Measurements from ENCODE around the gene KIAA0930.

The KIAA0930 gene

GRCh38 chr22:45155050-45155840 is 85.4 kb downstream of the KIAA0930 start:
- Histone ChIP-seq H3K9me3 (ENCODE audit: severe bottlenecking) (no peaks in the 10 kb centered on the region), H3K27me3 (ENCODE audit: insufficient read depth, low read depth, severe bottlenecking) (no peaks in the 10 kb centered on the region), H3K27ac (no peak overlapping the region), H3K36me3 (peaks cover 18% of the 10 kb centered on the region), H3K4me3 (ENCODE audit: low read depth, low read length) (no peak overlapping the region)
- no peak for DNase-seq
- TF ChIP-seq CTCF (IDR thresholded peaks at IDR 0.05; ENCODE audit: low read depth, low read length) = no peak

- Histone ChIP-seq H3K4me3 (ENCODE audit: low read depth, low read length) (no peak overlapping the region), H3K27me3 (ENCODE audit: insufficient read depth, low read depth, severe bottlenecking) (no peaks in the 10 kb centered on the region), H3K27ac (no peak overlapping the region), H3K9me3 (ENCODE audit: severe bottlenecking) (no peaks in the 10 kb centered on the region), H3K36me3 (peaks cover 18% of the 10 kb centered on the region)
- TF ChIP-seq CTCF (IDR thresholded peaks at IDR 0.05; ENCODE audit: low read depth, low read length) = no peak
- no peak for DNase-seq
Observed at GRCh38 chr22:45154383-45154782, 86.3 kb downstream of the KIAA0930 start.

- DNase-seq = no peak
- Histone ChIP-seq H3K4me3 (ENCODE audit: low read depth, low read length) (no peak overlapping the region), H3K27me3 (ENCODE audit: insufficient read depth, low read depth, severe bottlenecking) (no peaks in the 10 kb centered on the region), H3K9me3 (ENCODE audit: severe bottlenecking) (no peaks in the 10 kb centered on the region), H3K27ac (no peak overlapping the region), H3K36me3 (peaks cover 5% of the 10 kb centered on the region; the same call in 1 of the 2 replicates)
- no peak for TF ChIP-seq CTCF (IDR thresholded peaks at IDR 0.05; ENCODE audit: low read depth, low read length)
Observed at GRCh38 chr22:45151503-45151902, 89.2 kb downstream of the KIAA0930 start.

- Histone ChIP-seq H3K9me3 (ENCODE audit: severe bottlenecking) (no peaks in the 10 kb centered on the region), H3K27ac (no peak overlapping the region), H3K27me3 (ENCODE audit: insufficient read depth, low read depth, severe bottlenecking) (no peaks in the 10 kb centered on the region), H3K36me3 (no peaks in the 10 kb centered on the region), H3K4me3 (ENCODE audit: low read depth, low read length) (no peak overlapping the region)
- no peak for DNase-seq
- no peak for TF ChIP-seq CTCF (IDR thresholded peaks at IDR 0.05; ENCODE audit: low read depth, low read length)
Observed at GRCh38 chr22:45150139-45150538, 90.6 kb downstream of the KIAA0930 start.

GRCh38 chr22:45149671-45150070 is 91.0 kb downstream of the KIAA0930 start:
- Histone ChIP-seq H3K9me3 (ENCODE audit: severe bottlenecking) (no peaks in the 10 kb centered on the region), H3K4me3 (ENCODE audit: low read depth, low read length) (no peak overlapping the region), H3K27ac (no peak overlapping the region), H3K27me3 (ENCODE audit: insufficient read depth, low read depth, severe bottlenecking) (no peaks in the 10 kb centered on the region), H3K36me3 (no peaks in the 10 kb centered on the region)
- no peak for TF ChIP-seq CTCF (IDR thresholded peaks at IDR 0.05; ENCODE audit: low read depth, low read length)
- DNase-seq = no peak

- H3K36me3 ChIP-seq = no peaks in the 10 kb centered on the region
- no peaks in the 10 kb centered on the region for H3K27me3 ChIP-seq (ENCODE audit: insufficient read depth, low read depth, severe bottlenecking)
- H3K4me3 ChIP-seq (ENCODE audit: low read depth, low read length) = no peak overlapping the region
- TF ChIP-seq CTCF (IDR thresholded peaks at IDR 0.05; ENCODE audit: low read depth, low read length) = no peak
- H3K9me3 ChIP-seq (ENCODE audit: severe bottlenecking) = no peaks in the 10 kb centered on the region
- no peak overlapping the region for H3K27ac ChIP-seq
- DNase-seq = no peak
Observed at GRCh38 chr22:45144916-45145315, 95.8 kb downstream of the KIAA0930 start.
